GM23248 (cell line): Measurements from ENCODE around the gene TXNDC17. TPM values are rescaled to one million over a fixed set of nuclear protein-coding genes. Genes with fewer than 3 reads are reported as not detected.

Experiments
- DNase-seq: peaks from one replicate; pipeline ENCODE4 v3.0.0-alpha.2; 2015
- H2AFZ ChIP-seq: fragments of 200-600 bp; sonication (generic); 2 replicates; pipeline ENCODE4 v1.6.1; 2016; ENCODE audit warnings: antibody characterized with exemption
- H3F3A ChIP-seq: fragments of 200-600 bp; sonication (generic); 2 replicates; pipeline ENCODE4 v1.6.1; 2016; ENCODE audit warnings: mild to moderate bottlenecking, antibody characterized with exemption, mixed run types; ENCODE audit not compliant: insufficient read depth
- H3K27ac ChIP-seq: fragments of 200-600 bp; sonication (generic); 2 replicates; pipeline ENCODE4 v1.5.1; 2016; ENCODE audit warnings: mild to moderate bottlenecking
- H3K27me3 ChIP-seq: fragments of 200-600 bp; sonication (generic); replicated peaks from 2 replicates; pipeline ENCODE4 v1.6.1; 2016; ENCODE audit warnings: mild to moderate bottlenecking; ENCODE audit not compliant: insufficient read depth
- H3K36me3 ChIP-seq: fragments of 200-600 bp; sonication (generic); 2 replicates; pipeline ENCODE4 v1.6.1; 2016; ENCODE audit warnings: low read depth, mild to moderate bottlenecking
- H3K4me1 ChIP-seq: fragments of 200-600 bp; sonication (generic); 2 replicates; pipeline ENCODE4 v1.6.1; 2016; ENCODE audit warnings: mild to moderate bottlenecking; ENCODE audit not compliant: insufficient read depth
- H3K4me2 ChIP-seq: fragments of 200-600 bp; sonication (generic); one replicate; pipeline ENCODE4 v1.6.1; 2016; ENCODE audit warnings: mild to moderate bottlenecking; ENCODE audit not compliant: unreplicated experiment
- H3K4me3 ChIP-seq: fragments of 200-600 bp; sonication (generic); 2 replicates; pipeline ENCODE4 v1.5.1; 2016; ENCODE audit warnings: mild to moderate bottlenecking
- H3K79me2 ChIP-seq: fragments of 200-600 bp; sonication (generic); 2 replicates; pipeline ENCODE4 v1.6.1; 2016; ENCODE audit warnings: mild to moderate bottlenecking; ENCODE audit not compliant: insufficient read depth
- H3K9ac ChIP-seq: fragments of 200-600 bp; sonication (generic); 2 replicates; pipeline ENCODE4 v1.6.1; 2016; ENCODE audit warnings: mild to moderate bottlenecking
- H3K9me2 ChIP-seq: fragments of 200-600 bp; sonication (generic); 2 replicates; pipeline ENCODE4 v1.6.1; 2016; ENCODE audit warnings: mixed run types, mild to moderate bottlenecking, moderate library complexity; ENCODE audit not compliant: insufficient read depth
- H3K9me3 ChIP-seq: fragments of 200-600 bp; sonication (generic); one replicate; pipeline ENCODE4 v1.6.1; 2017; ENCODE audit warnings: low read depth
- H4K20me1 ChIP-seq: fragments of 200-600 bp; sonication (generic); 2 replicates; pipeline ENCODE4 v1.6.0; 2016; ENCODE audit not compliant: insufficient read depth
- EZH2 ChIP-seq: fragments of 200-600 bp; sonication (generic); IDR thresholded peaks from 2 replicates; pipeline ENCODE4 v1.6.1; 2018; ENCODE audit warnings: antibody characterized with exemption, mild to moderate bottlenecking; ENCODE audit not compliant: insufficient read depth, poor library complexity, severe bottlenecking
- EZH2phosphoT487 ChIP-seq: fragments of 200-600 bp; sonication (generic); IDR thresholded peaks from 2 replicates; pipeline ENCODE4 v1.6.1; 2018; ENCODE audit warnings: antibody characterized with exemption, moderate library complexity, mild to moderate bottlenecking, low read depth; ENCODE audit not compliant: insufficient read depth
- WGBS, 2 experiments: methylation state at CpG; one replicate each; pipeline ENCODE4 v1.1.6; 2015 to 2017; ENCODE audit warnings: low lambda C conversion rate in 2 of 2, low coverage in 1 of 2; ENCODE audit errors: missing lambda C conversion rate in 2 of 2; 5-methylcytosine and 5-hydroxymethylcytosine counted together
- in situ Hi-C: fragments of 300-500 bp; cut with MboI; formaldehyde crosslinking; loops from 2 replicates; pipeline ENCODE4 v1.15.0; 2020
- polyA plus RNA-seq: library from polyadenylated mRNA; unstranded; fragments of >200 nt; fragmentation: Nextera tagmentation; extraction: Ambion mirVana; gene quantifications from 2 replicates; pipeline ENCODE4 v1.2.1, GENCODE V29; 2016
- total RNA-seq: library from RNA; depleted of rRNA; stranded (reverse); fragments of >200 nt; shearing (Covaris generic); gene quantifications from 2 replicates; pipeline ENCODE4 v1.2.3, GENCODE V29; 2014

TXNDC17 gene
- total and polyA plus RNA-seq, 2 experiments from 2014 or later = 152 to 630 TPM

GRCh38 chr17:6637458-6637840 is 3.4 kb upstream of the TXNDC17 start:
- Histone ChIP-seq H4K20me1 (no peaks in the 10 kb centered on the region), H3F3A (peaks cover 11% of the 10 kb centered on the region), H3K27me3 (no peaks in the 10 kb centered on the region), H3K36me3 (peaks cover 25% of the 10 kb centered on the region), H3K4me2 (no peak overlapping the region), H3K9me2 (no peaks in the 10 kb centered on the region), H3K79me2 (peaks cover 88% of the 10 kb centered on the region), H3K9me3 (no peaks in the 10 kb centered on the region), H2AFZ (no peak overlapping the region), H3K4me3 (no peak overlapping the region), H3K9ac (no peak overlapping the region), H3K4me1 (peaks cover 9% of the 10 kb centered on the region), H3K27ac (no peak overlapping the region)
- no peak for DNase-seq
- WGBS, 2 experiments = 84% methylated on average over 6 of the region's 6 CpGs
- TF ChIP-seq EZH2phosphoT487 = no peak
- no peak for TF ChIP-seq EZH2
- in situ Hi-C loops = no loop called here

- Histone ChIP-seq H2AFZ (no peak overlapping the region), H3K9ac (peak overlapping the region; percentile 88; the same call in 1 of the 2 replicates), H3F3A (peaks cover 20% of the 10 kb centered on the region), H3K4me2 (peak overlapping the region; percentile 89), H3K27ac (no peak overlapping the region), H3K36me3 (peaks cover 22% of the 10 kb centered on the region), H3K4me3 (peak overlapping the region; percentile 91; the same call in 1 of the 2 replicates), H4K20me1 (peaks cover 6% of the 10 kb centered on the region; the same call in 1 of the 2 replicates), H3K27me3 (no peaks in the 10 kb centered on the region), H3K9me3 (no peaks in the 10 kb centered on the region), H3K79me2 (peaks cover 87% of the 10 kb centered on the region), H3K4me1 (peaks cover 17% of the 10 kb centered on the region), H3K9me2 (no peaks in the 10 kb centered on the region)
- 75 to 76% methylated on average over 18 to 24 of the region's 24 CpGs for WGBS, 2 experiments
- TF ChIP-seq EZH2 (no peak), EZH2phosphoT487 (no peak)
- in situ Hi-C loops = no loop called here
- no peak for DNase-seq
These were observed 2.6 kb upstream of the TXNDC17 start for GRCh38 chr17:6638046-6638908.

- in situ Hi-C loops = no loop called here
- no peak for TF ChIP-seq EZH2
- no peak for TF ChIP-seq EZH2phosphoT487
- peak overlapping the region; percentile 88 for H3K9ac ChIP-seq
- no peak for DNase-seq
- peaks cover 25% of the 10 kb centered on the region for H3F3A ChIP-seq
- H3K4me2 ChIP-seq = peak overlapping the region; percentile 89
- H3K27me3 ChIP-seq = no peaks in the 10 kb centered on the region
- peaks cover 10% of the 10 kb centered on the region; the same call in 1 of the 2 replicates for H4K20me1 ChIP-seq
- H3K4me1 ChIP-seq = peaks cover 25% of the 10 kb centered on the region
- no peaks in the 10 kb centered on the region for H3K9me3 ChIP-seq
- peaks cover 84% of the 10 kb centered on the region for H3K79me2 ChIP-seq
- H2AFZ ChIP-seq = peak overlapping the region; percentile 89; the same call in 1 of the 2 replicates
- 41 to 47% methylated on average over 13 to 15 of the region's 15 CpGs for WGBS, 2 experiments
- peak overlapping the region; percentile 91 for H3K4me3 ChIP-seq
- H3K9me2 ChIP-seq = no peaks in the 10 kb centered on the region
- H3K27ac ChIP-seq = no peak overlapping the region
- peaks cover 16% of the 10 kb centered on the region for H3K36me3 ChIP-seq
These were observed 1.8 kb upstream of the TXNDC17 start for GRCh38 chr17:6639014-6639585.

GRCh38 chr17:6639586-6640535 is 999 bp upstream of the TXNDC17 start:
- peaks cover 16% of the 10 kb centered on the region; the same call in 1 of the 2 replicates for H3K36me3 ChIP-seq
- peaks cover 32% of the 10 kb centered on the region for H3K4me1 ChIP-seq
- H2AFZ ChIP-seq = peak overlapping the region; percentile 89
- 3% methylated on average over 38 to 67 of the region's 67 CpGs for WGBS, 2 experiments
- H4K20me1 ChIP-seq = peaks cover 10% of the 10 kb centered on the region; the same call in 1 of the 2 replicates
- peak; percentile 80 for DNase-seq
- peak overlapping the region; percentile 91 for H3K4me3 ChIP-seq
- peak overlapping the region; percentile 88 for H3K9ac ChIP-seq
- H3K79me2 ChIP-seq = peaks cover 88% of the 10 kb centered on the region
- H3K9me3 ChIP-seq = no peaks in the 10 kb centered on the region
- no peaks in the 10 kb centered on the region for H3K9me2 ChIP-seq
- TF ChIP-seq EZH2 (no peak), EZH2phosphoT487 (no peak)
- peaks cover 33% of the 10 kb centered on the region for H3F3A ChIP-seq
- H3K4me2 ChIP-seq = peak overlapping the region; percentile 89
- in situ Hi-C loops = no loop called here
- H3K27ac ChIP-seq = peak overlapping the region; percentile 81
- H3K27me3 ChIP-seq = no peaks in the 10 kb centered on the region
